ENCODE measurements around the gene RANBP3L. TPM values are rescaled to one million over a fixed set of nuclear protein-coding genes. Genes with fewer than 3 reads are reported as not detected.

The RANBP3L gene
- total and polyA plus RNA-seq, 2 experiments from 2014 or later = not detected

- no peaks in the 10 kb centered on the region for H3F3A ChIP-seq (replicated peaks; ENCODE audit: low read depth)
- Mint-ChIP-seq H3K9me3 (no peaks in the 10 kb centered on the region), H3K27me3 (ENCODE audit: insufficient read depth, low read depth, poor library complexity) (peaks cover 1% of the 10 kb centered on the region), H3K4me3 (no peak overlapping the region), H3K4me1 (no peaks in the 10 kb centered on the region), H3K27ac (no peak overlapping the region), H3K36me3 (ENCODE audit: low read depth) (peaks cover 4% of the 10 kb centered on the region; the same call in 2 of the 3 replicates)
- no peaks in the 10 kb centered on the region for H3K36me3 ChIP-seq (ENCODE audit: insufficient read depth)
- H3K27me3 ChIP-seq (ENCODE audit: insufficient read depth) = no peaks in the 10 kb centered on the region
- H3K4me3 ChIP-seq = no peak overlapping the region
- DNase-seq (ENCODE audit: low spot score) = no peak
- no peaks in the 10 kb centered on the region for H3K79me2 ChIP-seq (replicated peaks; ENCODE audit: insufficient read depth)
- H4K20me1 ChIP-seq (replicated peaks; ENCODE audit: insufficient read depth) = no peaks in the 10 kb centered on the region
- H2AFZ ChIP-seq = no peak overlapping the region
- no peak overlapping the region for H3K27ac ChIP-seq (ENCODE audit: low read depth)
- H3K9me2 ChIP-seq (ENCODE audit: insufficient read depth) = no peaks in the 10 kb centered on the region
- ATAC-seq = no peak
- TF ChIP-seq ETS1 (IDR thresholded peaks at IDR 0.05) = no peak
- no peak for TF ChIP-seq NANOG (IDR thresholded peaks at IDR 0.05; ENCODE audit: borderline replicate concordance)
- no peak for TF ChIP-seq REST (IDR thresholded peaks at IDR 0.05; ENCODE audit: unreplicated experiment)
- TF ChIP-seq CREB1 (CRISPR knock-in tag; IDR thresholded peaks at IDR 0.05; ENCODE audit: low read depth) = no peak
- TF ChIP-seq JUNB (IDR thresholded peaks at IDR 0.05; ENCODE audit: unreplicated experiment) = no peak
- no peak for TF ChIP-seq POLR2AphosphoS5 (IDR thresholded peaks at IDR 0.05; ENCODE audit: low read depth)
- no peak for TF ChIP-seq EZH2phosphoT487 (IDR thresholded peaks at IDR 0.05; ENCODE audit: unreplicated experiment)
- no peak for TF ChIP-seq CTCF (conservative IDR thresholded peaks at IDR 0.05; ENCODE audit: low read depth in 2 of 2)
- no peak for TF ChIP-seq STAT1 (IDR thresholded peaks at IDR 0.05; ENCODE audit: unreplicated experiment)
- no peak for TF ChIP-seq EZH2 (IDR thresholded peaks at IDR 0.05; ENCODE audit: low read depth, unreplicated experiment)
- TF ChIP-seq ZNF331 (CRISPR knock-in tag; IDR thresholded peaks at IDR 0.05; ENCODE audit: low read depth) = no peak
- no peak for TF ChIP-seq ZNF114 (CRISPR knock-in tag; IDR thresholded peaks at IDR 0.05)
- TF ChIP-seq ZNF462 (CRISPR knock-in tag; IDR thresholded peaks at IDR 0.05) = no peak
- no peak overlapping the region for H3K4me2 ChIP-seq
- no peaks in the 10 kb centered on the region for H3K4me1 ChIP-seq (ENCODE audit: insufficient read depth)
These were observed 92.0 kb downstream of the RANBP3L start for GRCh38 chr5:36209664-36210063.

Measured in GM23338 (cell line).